ENCODE measurements around the gene PLEKHA7.

- no peak for TF ChIP-seq CTCF (IDR thresholded peaks at IDR 0.05)
- TF ChIP-seq EP300 (IDR thresholded peaks at IDR 0.05) = no peak
- no peak for TF ChIP-seq POLR2A (IDR thresholded peaks at IDR 0.05)
Measured at GRCh38 chr11:16881766-16882165, 132.4 kb downstream of the PLEKHA7 start.

All from suprapubic skin (tissue), 3 donors.